A549 (cell line): Measurements from ENCODE around the gene PLEKHG3.

Experiments
- CEBPB ChIP-seq, 2 experiments: fragments of >200 bp in 1 of 2; sonication (Bioruptor Twin) in 1 of 2; formaldehyde crosslinking in 1 of 2; IDR thresholded peaks; 2 replicates each; pipeline ENCODE4 v1.6.1; 2012 to 2016
- CTCF ChIP-seq: fragments of >200 bp; sonication (Bioruptor Twin); formaldehyde crosslinking; IDR thresholded peaks from 3 replicates; pipeline ENCODE4 v1.5.1; 2016
- ELK1 ChIP-seq: fragments of 150-350 bp; IDR thresholded peaks from 2 replicates; pipeline ENCODE4 v1.6.1; 2014; ENCODE audit warnings: low read depth, mild to moderate bottlenecking, low read length
- ESRRA ChIP-seq: fragments of 150-350 bp; IDR thresholded peaks from 2 replicates; pipeline ENCODE4 v1.6.1; 2014; ENCODE audit warnings: mild to moderate bottlenecking, low read length, borderline replicate concordance
- MAZ ChIP-seq: fragments of 150-350 bp; IDR thresholded peaks from 2 replicates; pipeline ENCODE4 v1.6.1; 2014; ENCODE audit warnings: antibody characterized with exemption, low read depth, low read length, borderline replicate concordance
- USF2 ChIP-seq: fragments of 450-650 bp; IDR thresholded peaks from 2 replicates; pipeline ENCODE4 v1.6.1; 2014; ENCODE audit warnings: antibody characterized with exemption
- ZFP36 ChIP-seq: fragments of 450-650 bp; IDR thresholded peaks from 2 replicates; pipeline ENCODE4 v1.6.1; 2014; ENCODE audit warnings: borderline replicate concordance; ENCODE audit not compliant: partially characterized antibody

GRCh38 chr14:64763801-64764621, 59.8 kb downstream of the PLEKHG3 start:
- TF ChIP-seq ZFP36 (no peak), USF2 (peak; percentile 40; the same call in 1 of the 2 replicates), CTCF (peak; percentile 21; the same call in 2 of the 3 replicates), ELK1 (no peak), CEBPB (IDR thresholded peaks at IDR 0.05) (no peak), ESRRA (no peak), MAZ (no peak)
